Left kidney (tissue), 8 donors: ENCODE results near the gene TIMP2. TPM values are rescaled to one million over a fixed set of nuclear protein-coding genes. Genes with fewer than 3 reads are reported as not detected.
A peak's percentile ranks its signal among the peaks of the same experiment; 100 is the strongest.
"Not testable (repeated sequence)": the region's sequence is repeated elsewhere in the genome, so short reads cannot be mapped to it uniquely, and the experiment has no call there.

ENCODE experiments used
- DNase-seq: peaks from one replicate; pipeline ENCODE4 v3.0.0-alpha.2; 2013
- long read RNA-seq, 8 donors: transcript quantifications; one replicate each; lab custom pipeline, GENCODE V29; 2026
- polyA plus RNA-seq: library from polyadenylated mRNA; unstranded; fragments of 120-200 nt; gene quantifications from one replicate; pipeline ENCODE4 v1.2.1, GENCODE V29; 2013; ENCODE audit not compliant: insufficient read length

The TIMP2 gene, protein sequence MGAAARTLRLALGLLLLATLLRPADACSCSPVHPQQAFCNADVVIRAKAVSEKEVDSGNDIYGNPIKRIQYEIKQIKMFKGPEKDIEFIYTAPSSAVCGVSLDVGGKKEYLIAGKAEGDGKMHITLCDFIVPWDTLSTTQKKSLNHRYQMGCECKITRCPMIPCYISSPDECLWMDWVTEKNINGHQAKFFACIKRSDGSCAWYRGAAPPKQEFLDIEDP
- 138 TPM for polyA plus RNA-seq
- long read RNA-seq, donor 1, transcript TIMP2-201 (5 exons, 3,652 nt) = major isoform, 53 of 75 reads
- long read RNA-seq, donor 1, partial matches to known transcripts = 21 of 75 reads
- long read RNA-seq, donor 1, other reads (novel, unspliced or antisense) = 0 of 75 reads
- long read RNA-seq, donor 2, transcript TIMP2-201 (5 exons, 3,652 nt) = major isoform, 49 of 56 reads
- long read RNA-seq, donor 2, partial matches to known transcripts = 5 of 56 reads
- long read RNA-seq, donor 2, other reads (novel, unspliced or antisense) = 0 of 56 reads
- long read RNA-seq, donor 3, transcript TIMP2-201 (5 exons, 3,652 nt) = major isoform, 30 of 31 reads
- long read RNA-seq, donor 3, partial matches to known transcripts = 0 of 31 reads
- long read RNA-seq, donor 3, other reads (novel, unspliced or antisense) = 0 of 31 reads
- long read RNA-seq, donor 4, partial matches to known transcripts = 0 of 1 reads
- long read RNA-seq, donor 4, other reads (novel, unspliced or antisense) = 0 of 1 reads
- long read RNA-seq, donor 5, transcript TIMP2-201 (5 exons, 3,652 nt) = major isoform, 40 of 41 reads
- long read RNA-seq, donor 5, partial matches to known transcripts = 0 of 41 reads
- long read RNA-seq, donor 5, other reads (novel, unspliced or antisense) = 0 of 41 reads
- long read RNA-seq, donor 6, transcript TIMP2-201 (5 exons, 3,652 nt) = major isoform, 39 of 40 reads
- long read RNA-seq, donor 6, partial matches to known transcripts = 0 of 40 reads
- long read RNA-seq, donor 6, other reads (novel, unspliced or antisense) = 0 of 40 reads
- long read RNA-seq, donor 7, transcript TIMP2-201 (5 exons, 3,652 nt) = major isoform, 43 of 47 reads
- long read RNA-seq, donor 7, partial matches to known transcripts = 0 of 47 reads
- long read RNA-seq, donor 7, other reads (novel, unspliced or antisense) = 0 of 47 reads
- long read RNA-seq, donor 8, transcript TIMP2-201 (5 exons, 3,652 nt) = major isoform, 15 of 15 reads
- long read RNA-seq, donor 8, partial matches to known transcripts = 0 of 15 reads
- long read RNA-seq, donor 8, other reads (novel, unspliced or antisense) = 0 of 15 reads

DNA sequence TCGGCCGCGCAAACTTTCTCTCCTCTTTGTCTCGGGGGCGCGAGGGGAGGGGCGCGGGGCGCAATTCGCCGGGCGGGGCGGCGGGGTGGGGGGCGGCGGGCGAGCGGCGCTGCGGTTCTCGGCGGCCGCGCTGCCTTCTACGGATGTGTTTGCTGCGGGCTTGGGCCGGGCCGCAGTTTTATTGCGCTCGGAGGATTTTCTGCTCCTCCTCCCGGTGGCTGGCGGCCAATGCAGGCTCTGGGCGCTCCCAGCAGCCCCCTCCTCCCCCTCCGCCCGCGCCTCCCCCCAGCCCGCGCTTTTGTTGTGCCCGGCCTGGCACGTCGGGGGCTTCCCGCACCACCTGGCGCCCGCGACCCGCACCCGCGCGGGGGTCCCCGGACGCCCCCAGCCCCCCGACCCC lies at the start of gene TIMP2:
Gene TIMP2 (minus strand): TSS at position 154 of the 400 bp plus-strand sequence. CDS start 299 bp downstream, outside the sequence.
- peak; percentile 88 for DNase-seq

GRCh38 chr17:78973792-78974520 lies 48.8 kb upstream of the TIMP2 start:
- DNase-seq = no peak

- no peak for DNase-seq
These were observed 48.0 kb upstream of the TIMP2 start for GRCh38 chr17:78973196-78973595.

GRCh38 chr17:78972507-78973105 lies 47.4 kb upstream of the TIMP2 start:
- no peak for DNase-seq

- no peak for DNase-seq
These were observed 46.7 kb upstream of the TIMP2 start for GRCh38 chr17:78971756-78972506.

DNA sequence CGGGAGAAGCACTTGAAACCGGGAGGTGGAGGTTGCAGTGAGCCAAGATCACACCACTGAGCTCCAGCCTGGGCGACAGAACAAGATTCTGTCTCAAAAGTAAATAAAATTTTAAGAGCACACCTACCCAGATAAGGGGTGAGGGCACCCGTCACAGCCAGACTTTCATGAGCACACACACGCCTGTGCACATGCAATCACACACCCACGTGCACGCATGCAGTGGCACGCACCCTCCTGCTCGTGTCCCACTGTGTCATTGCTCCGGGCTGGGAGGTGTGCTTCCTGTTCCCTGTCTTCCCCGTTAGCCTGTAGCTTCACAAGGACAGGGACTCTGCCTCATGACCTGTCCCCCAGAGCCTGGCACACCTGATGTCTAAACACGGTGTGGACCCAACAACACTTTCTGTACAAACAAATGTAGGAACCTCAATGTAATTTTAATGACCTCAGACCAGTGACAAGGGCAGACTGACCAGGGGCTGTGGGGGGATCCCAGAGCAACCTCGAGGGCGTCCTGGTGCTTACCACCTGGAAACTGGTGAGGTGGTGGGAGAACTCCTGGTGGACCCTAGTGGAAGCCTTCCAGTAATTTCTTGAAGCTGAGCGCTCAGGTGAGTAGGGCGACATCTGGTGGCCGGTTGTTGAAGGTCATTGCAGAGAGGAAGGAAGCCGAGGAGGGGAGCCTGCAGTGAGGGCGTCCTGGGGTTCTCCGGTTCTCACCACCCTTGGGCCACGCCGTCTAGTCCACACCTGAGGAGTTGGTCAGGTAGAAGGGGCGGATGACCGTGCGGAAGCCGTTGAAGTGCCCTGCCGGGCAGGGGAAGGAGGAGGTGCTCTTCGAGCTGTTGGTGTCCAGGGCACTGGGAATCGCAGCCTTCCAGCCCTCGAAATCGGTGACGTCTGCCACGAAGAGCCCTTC lies 45.9 kb upstream of the TIMP2 start:
- peak; percentile 83 for DNase-seq

DNA sequence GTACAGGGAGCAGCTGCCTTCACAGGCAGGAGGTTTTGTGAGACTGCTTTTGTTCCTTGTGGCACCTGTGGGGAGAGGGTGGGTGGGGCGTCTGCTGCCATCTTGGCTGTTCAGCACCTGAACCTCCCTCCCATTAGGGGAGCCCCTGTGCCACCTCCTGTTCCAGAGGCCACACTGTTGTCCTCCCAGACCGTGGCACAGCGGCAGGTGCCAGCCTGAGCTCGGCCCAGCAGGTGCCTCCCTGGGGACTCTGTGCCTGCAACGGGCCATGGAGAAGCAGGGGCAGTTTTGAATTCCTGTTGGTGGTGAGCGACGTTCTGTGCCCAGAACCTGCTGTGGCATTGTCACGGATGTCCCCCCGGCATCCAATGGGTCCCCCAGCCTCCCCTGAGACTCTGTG lies 44.7 kb upstream of the TIMP2 start:
- no peak for DNase-seq

GRCh38 chr17:78967782-78968362 lies 42.7 kb upstream of the TIMP2 start:
- no peak for DNase-seq

DNA sequence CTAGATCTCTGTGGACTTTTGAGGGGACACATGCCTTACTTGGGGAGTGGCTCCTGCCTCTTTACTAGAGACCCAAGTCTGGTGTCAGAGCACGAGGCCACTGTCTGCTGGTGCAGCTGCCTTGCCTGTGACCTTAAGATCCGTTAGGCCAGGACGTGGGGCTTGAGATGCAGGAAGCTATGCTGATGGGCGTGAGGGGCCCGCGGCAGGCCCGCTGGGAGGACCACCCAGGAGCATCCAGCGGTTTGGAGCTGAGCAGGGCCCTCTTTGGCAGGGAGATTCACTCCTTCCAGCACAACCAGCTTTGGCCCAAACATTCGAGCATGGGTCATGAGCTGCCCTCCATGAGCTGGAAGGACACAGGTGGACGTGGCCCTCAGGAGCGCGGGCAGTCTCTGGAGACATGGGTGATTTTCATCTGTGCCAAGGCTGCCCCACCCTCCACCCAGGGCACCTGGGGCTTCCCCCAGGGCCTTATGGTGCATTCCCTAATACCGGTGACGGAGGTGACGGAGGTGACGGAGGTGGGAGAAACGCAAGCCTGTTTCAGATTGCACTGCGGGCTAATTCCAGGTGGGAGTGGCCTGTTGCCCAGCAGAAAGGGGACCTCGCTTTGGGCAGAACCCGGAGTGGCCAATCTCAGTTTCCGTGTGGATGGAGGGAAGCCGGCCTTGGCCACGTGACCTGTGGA lies 41.9 kb upstream of the TIMP2 start:
- no peak for DNase-seq

DNA sequence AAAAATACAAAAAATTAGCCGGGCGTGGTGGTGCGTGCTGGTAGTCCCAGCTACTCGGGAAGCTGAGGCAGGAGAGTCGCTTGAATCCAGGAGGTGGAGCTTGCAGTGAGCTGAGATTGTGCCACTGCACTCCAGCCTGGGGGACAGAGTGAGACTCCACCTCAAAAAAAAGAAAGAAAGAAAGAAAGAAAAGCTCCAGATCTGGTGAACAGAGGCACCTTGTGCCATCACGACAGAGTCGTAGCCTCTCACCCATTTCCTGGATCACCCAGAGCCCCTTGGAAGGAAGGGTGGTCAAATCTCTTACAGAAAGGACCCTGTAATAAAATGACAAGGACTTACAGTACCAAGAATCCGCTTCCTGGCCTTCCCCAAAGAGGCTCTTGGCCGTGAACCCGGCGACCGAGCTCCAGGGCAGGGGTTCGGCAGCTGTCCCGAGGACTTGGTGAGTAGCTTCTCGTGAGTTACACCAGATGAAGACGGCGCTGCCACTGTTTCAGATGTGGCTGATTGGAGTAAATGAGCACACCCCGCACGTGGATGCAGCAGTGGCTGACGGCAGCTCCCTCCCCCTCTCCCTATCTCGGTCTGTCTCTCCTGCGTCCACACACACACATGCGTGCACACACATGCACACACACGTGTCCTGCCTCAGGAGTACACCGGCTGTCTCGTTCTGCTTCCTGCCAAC lies 41.1 kb upstream of the TIMP2 start:
- no peak for DNase-seq

- DNase-seq = no peak
These were observed 40.3 kb upstream of the TIMP2 start for GRCh38 chr17:78965491-78965924.

GRCh38 chr17:78963378-78963777 lies 38.2 kb upstream of the TIMP2 start:
- no peak for DNase-seq

GRCh38 chr17:78962984-78963348 lies 37.8 kb upstream of the TIMP2 start:
- not testable (repeated sequence) for DNase-seq

DNA sequence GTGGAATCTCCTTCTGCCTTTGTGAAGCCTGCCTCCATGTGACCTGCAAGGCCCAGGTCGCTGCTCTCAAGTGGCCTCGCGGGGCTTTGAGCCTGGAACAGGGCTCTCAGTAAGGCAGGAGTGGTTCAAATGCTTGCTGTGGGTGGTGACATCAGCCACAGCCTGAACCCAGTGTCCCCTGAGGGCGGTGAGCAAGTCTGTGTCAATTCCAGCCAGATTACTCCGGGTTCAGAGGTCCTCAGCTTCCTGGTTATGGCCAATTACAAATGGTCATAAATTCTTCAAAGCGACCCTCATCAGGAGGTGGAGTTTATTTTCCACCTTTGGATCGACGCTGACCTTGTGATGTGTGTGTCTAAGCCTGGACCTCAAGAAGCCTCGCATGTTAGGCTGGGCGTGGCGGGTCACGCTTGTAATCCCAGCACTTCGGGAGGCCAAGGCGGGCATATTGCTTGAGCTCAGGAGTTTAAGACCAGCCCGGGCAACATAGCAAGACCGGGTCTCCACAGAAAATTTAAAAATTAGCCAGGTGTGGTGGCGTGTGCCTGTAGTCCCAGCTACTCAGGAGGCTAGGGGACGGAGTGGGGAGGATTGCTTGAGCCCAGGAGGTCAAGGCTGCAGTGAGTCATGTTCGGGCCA lies 37.3 kb upstream of the TIMP2 start:
- DNase-seq = no peak

DNA sequence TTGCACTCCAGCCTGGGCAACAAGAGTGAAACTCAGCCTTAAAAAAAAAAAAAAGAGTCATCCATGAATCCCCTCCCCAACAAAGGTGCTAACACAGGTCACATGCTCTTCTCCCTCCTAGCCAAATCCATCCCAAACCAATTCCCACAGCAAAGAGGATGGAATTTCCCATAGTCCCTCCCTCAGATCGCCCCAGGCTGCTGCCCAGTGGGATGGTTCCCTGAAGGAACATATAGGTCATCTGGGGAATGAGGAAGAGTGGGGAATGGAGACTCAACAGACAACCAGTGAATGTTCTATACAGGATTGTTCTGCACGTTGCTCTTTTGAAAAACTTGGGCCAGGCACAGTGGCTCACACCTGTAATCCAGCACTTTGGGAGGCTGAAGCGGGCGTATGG lies 36.4 kb upstream of the TIMP2 start:
- no peak for DNase-seq

DNA sequence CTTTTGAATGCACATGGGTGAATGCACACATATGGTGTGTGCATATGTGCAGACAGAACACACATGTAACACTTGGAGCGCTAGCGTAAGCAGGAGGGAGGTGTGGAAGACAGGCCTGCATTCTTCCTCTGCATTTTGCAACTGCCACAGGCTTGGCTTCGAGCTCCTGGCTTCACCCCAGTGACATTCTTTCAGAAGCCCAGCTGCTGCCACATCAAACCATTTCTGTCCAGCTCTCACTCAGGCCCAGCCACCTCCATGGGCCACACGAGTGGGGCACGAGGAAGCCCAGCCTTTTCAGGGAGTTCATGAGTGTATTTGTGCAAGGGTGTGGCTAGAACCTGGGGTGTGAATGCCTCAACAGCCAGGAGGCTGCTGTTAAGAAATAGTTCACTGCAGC lies 35.7 kb upstream of the TIMP2 start:
- no peak for DNase-seq

GRCh38 chr17:78959803-78960202 lies 34.6 kb upstream of the TIMP2 start:
- DNase-seq = no peak
